CD14-positive monocyte (primary cell): ENCODE results near the gene IFT25. TPM values are rescaled to one million over a fixed set of nuclear protein-coding genes. Genes with fewer than 3 reads are reported as not detected.

Experiments
- DNase-seq, 3 donors: peaks; one replicate each; pipeline ENCODE4 v3.0.0-alpha.2; 2011 to 2022
- H2AFZ ChIP-seq: 2 replicates; pipeline ENCODE4 v1.6.0; 2012; ENCODE audit warnings: mild to moderate bottlenecking, low read depth, low read length, inconsistent platforms; ENCODE audit not compliant: insufficient read depth, poor library complexity, severe bottlenecking
- H3K27ac ChIP-seq, 2 donors: 1 replicate in 1 of 2; 2 replicates in 1 of 2; pipeline ENCODE4 v1.5.1; 2012 to 2013; ENCODE audit warnings: low read length in 2 of 2, control low read depth in 1 of 2, inconsistent platforms in 1 of 2, low read depth in 1 of 2, mild to moderate bottlenecking in 1 of 2
- H3K27me3 ChIP-seq, 2 donors: one replicate each; pipeline versions ENCODE4 v1.6.0 to v1.6.1; 2011 to 2013; ENCODE audit warnings: low read length in 2 of 2; ENCODE audit not compliant: control insufficient read depth in 2 of 2, insufficient read depth in 2 of 2
- H3K36me3 ChIP-seq, 2 donors: replicated peaks in 1 of 2; 1 replicate in 1 of 2; 2 replicates in 1 of 2; pipeline versions ENCODE4 v1.5.1 to v1.6.1; 2012 to 2013; ENCODE audit warnings: low read length in 2 of 2, control low read depth in 1 of 2, inconsistent platforms in 1 of 2, mild to moderate bottlenecking in 1 of 2; ENCODE audit not compliant: insufficient read depth in 2 of 2, control insufficient read depth in 1 of 2
- H3K4me1 ChIP-seq, 2 donors: 1 replicate in 1 of 2; 2 replicates in 1 of 2; pipeline versions ENCODE4 v1.5.1 to v1.6.1; 2012 to 2013; ENCODE audit warnings: low read length in 2 of 2, control low read depth in 1 of 2, inconsistent platforms in 1 of 2, mild to moderate bottlenecking in 1 of 2, moderate library complexity in 1 of 2; ENCODE audit not compliant: insufficient read depth in 2 of 2, control insufficient read depth in 1 of 2
- H3K4me2 ChIP-seq: replicated peaks from 2 replicates; pipeline ENCODE3; 2012; ENCODE audit warnings: low read length, moderate library complexity, mild to moderate bottlenecking; ENCODE audit not compliant: poor library complexity, severe bottlenecking; ENCODE audit errors: extremely low read depth
- H3K4me3 ChIP-seq, 3 experiments: fragments of 200-600 bp in 1 of 3; sonication (generic) in 1 of 3; replicated peaks in 1 of 3; 1 replicate in 2 of 3; 2 replicates in 1 of 3; pipeline ENCODE4 v1.5.1; 2011 to 2013; ENCODE audit warnings: low read length in 3 of 3, mild to moderate bottlenecking in 3 of 3, control low read depth in 2 of 3, low read depth in 2 of 3, inconsistent platforms in 1 of 3, moderate library complexity in 1 of 3
- H3K79me2 ChIP-seq: 2 replicates; pipeline ENCODE4 v1.6.0; 2012; ENCODE audit warnings: mild to moderate bottlenecking, control low read depth, inconsistent platforms, low read length, moderate library complexity; ENCODE audit not compliant: insufficient read depth
- H3K9ac ChIP-seq: 2 replicates; pipeline ENCODE4 v1.6.0; 2017; ENCODE audit warnings: low read length, mild to moderate bottlenecking; ENCODE audit not compliant: insufficient read depth, poor library complexity, severe bottlenecking
- H3K9me3 ChIP-seq, 2 donors: replicated peaks in 1 of 2; 1 replicate in 1 of 2; 2 replicates in 1 of 2; pipeline versions ENCODE4 v1.5.1 to v1.6.1; 2012 to 2013; ENCODE audit warnings: low read length in 2 of 2, control low read depth in 1 of 2; ENCODE audit not compliant: control insufficient read depth in 1 of 2, insufficient read depth in 1 of 2
- H4K20me1 ChIP-seq: 2 replicates; pipeline ENCODE4 v1.6.0; 2012; ENCODE audit warnings: mild to moderate bottlenecking, low read length, control low read depth, moderate library complexity; ENCODE audit not compliant: insufficient read depth
- H3K27ac Mint-ChIP-seq, 7 donors: one replicate each; pipeline ENCODE4 v1.8.0; 2020; ENCODE audit warnings: mild to moderate bottlenecking in 7 of 7, mixed read lengths in 7 of 7, moderate library complexity in 6 of 7, inconsistent platforms in 2 of 7
- H3K27me3 Mint-ChIP-seq, 3 donors: one replicate each; pipeline ENCODE4 v1.8.0; 2021 to 2022; ENCODE audit warnings: low read depth in 3 of 3, mild to moderate bottlenecking in 3 of 3, mixed read lengths in 3 of 3, moderate library complexity in 3 of 3, inconsistent platforms in 1 of 3
- H3K36me3 Mint-ChIP-seq, 2 donors: one replicate each; pipeline ENCODE4 v1.8.0; 2020; ENCODE audit warnings: mixed read lengths in 2 of 2, inconsistent platforms in 1 of 2, mild to moderate bottlenecking in 1 of 2
- H3K4me1 Mint-ChIP-seq: one replicate; pipeline ENCODE4 v1.8.0; 2020; ENCODE audit warnings: mild to moderate bottlenecking, mixed read lengths
- H3K4me3 Mint-ChIP-seq, 2 donors: one replicate each; pipeline ENCODE4 v1.8.0; 2020; ENCODE audit warnings: mild to moderate bottlenecking in 2 of 2, mixed read lengths in 2 of 2, moderate library complexity in 1 of 2
- H3K9me3 Mint-ChIP-seq, 7 donors: one replicate each; pipeline ENCODE4 v1.8.0; 2020 to 2022; ENCODE audit warnings: mixed read lengths in 7 of 7, mild to moderate bottlenecking in 6 of 7, moderate library complexity in 6 of 7, inconsistent platforms in 2 of 7
- CTCF ChIP-seq: fragments of 200-600 bp; IDR thresholded peaks from one replicate; pipeline ENCODE4 v1.8.0; 2022; ENCODE audit warnings: antibody characterized with exemption, mild to moderate bottlenecking
- WGBS: methylation state at CpG from one replicate; pipeline ENCODE4 v1.1.5; 2013; ENCODE audit warnings: missing lambda C conversion rate; ENCODE audit not compliant: insufficient coverage; 5-methylcytosine and 5-hydroxymethylcytosine counted together
- intact Hi-C, 2 donors: fragments of 100-400 bp; cut with micrococcal nuclease; formaldehyde crosslinking; loops; one replicate each; pipeline versions ENCODE4 v1.15.0 to v1.15.1; 2023
- polyA plus RNA-seq, 3 donors: library from polyadenylated mRNA; depleted of rRNA in 1 of 3; unstranded in 2 of 3; stranded (reverse) in 1 of 3; fragments of 300-500 nt in 2 of 3; fragments of >200 nt in 1 of 3; fragmentation: Illumina TruSeq in 2 of 3; gene quantifications; 1 replicate in 2 of 3; 2 replicates in 1 of 3; pipeline ENCODE4 v1.2.3, GENCODE V29; 2012 to 2021

Gene IFT25
- polyA plus RNA-seq, 3 donors, result 17.1 to 30.6 (median 27.8) TPM

GRCh38 chr1:53929246-53929960 is 16.1 kb downstream of the IFT25 start:
- Histone ChIP-seq H4K20me1 (no peaks in the 10 kb centered on the region), H3K27ac (no peak overlapping the region), H3K27me3 (no peaks in the 10 kb centered on the region), H3K36me3 (peaks cover 17 to 58% of the 10 kb centered on the region in 2 donors), H3K4me2 (no peak overlapping the region), H3K9ac (no peak overlapping the region), H3K9me3 (peaks cover 10% of the 10 kb centered on the region in 2 donors), H2AFZ (no peak overlapping the region), H3K4me3 (no peak overlapping the region), H3K4me1 (no peaks in the 10 kb centered on the region), H3K79me2 (no peaks in the 10 kb centered on the region)
- peak overlapping the region in 1 of 7 donors; percentile 10 for H3K27ac Mint-ChIP-seq
- no peak overlapping the region for H3K4me3 Mint-ChIP-seq
- no CpG with 5 or more reads among the region's 2 CpGs for WGBS
- peaks cover 35 to 71% of the 10 kb centered on the region in 2 donors for H3K36me3 Mint-ChIP-seq
- H3K9me3 Mint-ChIP-seq, result peaks cover 2 to 15% (median 8%) of the 10 kb centered on the region in 7 donors
- TF ChIP-seq CTCF, result no peak
- no peaks in the 10 kb centered on the region for H3K4me1 Mint-ChIP-seq
- intact Hi-C loops, result no loop called here
- DNase-seq, result no peak
- peaks cover 0 to 1% (median 0%) of the 10 kb centered on the region in 3 donors for H3K27me3 Mint-ChIP-seq

DNA sequence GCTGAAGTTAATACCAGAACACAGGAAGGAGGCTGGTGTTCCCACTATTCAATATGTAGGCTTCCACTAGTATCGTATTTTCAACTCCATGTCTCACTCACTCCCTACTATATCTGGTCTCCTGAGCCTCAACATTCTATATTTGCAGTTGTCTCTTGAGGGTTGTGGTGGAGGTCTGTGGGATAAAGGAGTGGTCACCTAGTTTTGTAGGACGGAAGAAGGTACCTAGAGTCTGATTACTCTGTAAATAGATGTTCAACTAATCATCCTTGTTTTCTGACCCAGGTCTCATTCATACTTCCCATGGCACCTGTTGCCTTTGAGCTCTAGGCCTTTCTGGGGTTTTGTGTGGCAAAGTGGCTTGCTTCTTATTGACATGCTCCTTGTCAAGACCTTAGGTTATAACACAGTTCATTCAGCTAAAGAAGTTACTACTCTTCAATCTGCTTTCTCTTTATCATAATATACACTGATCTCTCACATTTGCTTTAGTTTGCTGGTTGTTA is 18.1 kb downstream of the IFT25 start:
- H3K27ac ChIP-seq, result no peak overlapping the region

More for the DNA sequence above, 18.1 kb downstream of the IFT25 start:
- H3K36me3 ChIP-seq, result peaks cover 23 to 61% of the 10 kb centered on the region in 2 donors
- no peak overlapping the region for H2AFZ ChIP-seq
- intact Hi-C loops, result no loop called here
- H3K4me2 ChIP-seq, result no peak overlapping the region
- no peaks in the 10 kb centered on the region for H3K27me3 ChIP-seq
- no peak overlapping the region for H3K9ac ChIP-seq
- H3K4me3 ChIP-seq, result no peak overlapping the region
- WGBS, result no CpG with 5 or more reads among the region's 2 CpGs
- Mint-ChIP-seq H3K9me3 (peaks cover 0 to 6% (median 4%) of the 10 kb centered on the region in 7 donors), H3K4me1 (no peaks in the 10 kb centered on the region), H3K27me3 (peaks cover 0 to 1% (median 0%) of the 10 kb centered on the region in 3 donors), H3K27ac (no peak overlapping the region), H3K4me3 (no peak overlapping the region), H3K36me3 (peaks cover 45 to 76% of the 10 kb centered on the region in 2 donors)
- no peak for DNase-seq
- H3K79me2 ChIP-seq, result no peaks in the 10 kb centered on the region
- peaks cover 0 to 4% of the 10 kb centered on the region in 2 donors for H3K9me3 ChIP-seq
- H4K20me1 ChIP-seq, result no peaks in the 10 kb centered on the region
- H3K4me1 ChIP-seq, result no peaks in the 10 kb centered on the region
- no peak for TF ChIP-seq CTCF
